T-helper 2 cell (primary cell): ENCODE results near the gene ZNF322.

Experiments
- DNase-seq, 5 experiments: peaks; one replicate each; pipeline versions ENCODE4 v3.0.0 to v3.0.0-alpha.2; 2012 to 2022

Gene ZNF322

GRCh38 chr6:26613201-26613600 lies 46.3 kb downstream of the ZNF322 start:
- DNase-seq = no peak

- DNase-seq = no peak
Observed at GRCh38 chr6:26611599-26611998, 47.9 kb downstream of the ZNF322 start.

- no peak for DNase-seq
Observed at GRCh38 chr6:26609463-26609862, 50.1 kb downstream of the ZNF322 start.

GRCh38 chr6:26607434-26608230 lies 51.9 kb downstream of the ZNF322 start:
- DNase-seq = peak in 3 of 5 experiments; percentile 19 to 78 (median 38)

- no peak for DNase-seq
Observed at GRCh38 chr6:26604797-26605196, 54.7 kb downstream of the ZNF322 start.

GRCh38 chr6:26604026-26604425 lies 55.5 kb downstream of the ZNF322 start:
- no peak for DNase-seq

- no peak for DNase-seq
Observed at GRCh38 chr6:26602262-26602661, 57.3 kb downstream of the ZNF322 start.

GRCh38 chr6:26600759-26601158 lies 58.8 kb downstream of the ZNF322 start:
- DNase-seq = no peak

- no peak for DNase-seq
Observed at GRCh38 chr6:26599591-26599990, 60.0 kb downstream of the ZNF322 start.

- no peak for DNase-seq
Observed at GRCh38 chr6:26599134-26599533, 60.4 kb downstream of the ZNF322 start.

- DNase-seq = no peak
Observed at GRCh38 chr6:26598267-26598666, 61.3 kb downstream of the ZNF322 start.

- no peak for DNase-seq
Observed at GRCh38 chr6:26597821-26598220, 61.7 kb downstream of the ZNF322 start.

GRCh38 chr6:26597389-26597766 lies 62.2 kb downstream of the ZNF322 start:
- DNase-seq = no peak

GRCh38 chr6:26596579-26597388 lies 62.8 kb downstream of the ZNF322 start, which contains the start of gene ABT1:
Gene ABT1 (plus strand): TSS chr6:26596953. CDS start chr6:26596983, 30 bp downstream.
- peak; percentile 89 to 98 (median 95) for DNase-seq

GRCh38 chr6:26595669-26596269 lies 63.8 kb downstream of the ZNF322 start:
- DNase-seq = peak; percentile 67 to 86 (median 82)

GRCh38 chr6:26594730-26595632 lies 64.6 kb downstream of the ZNF322 start:
- peak in 1 of 5 experiments; percentile 47 for DNase-seq

GRCh38 chr6:26594131-26594498 lies 65.4 kb downstream of the ZNF322 start:
- DNase-seq = no peak

- DNase-seq = no peak
Observed at GRCh38 chr6:26593278-26594130, 66.0 kb downstream of the ZNF322 start.

GRCh38 chr6:26592649-26593048 lies 66.9 kb downstream of the ZNF322 start:
- DNase-seq = no peak

- no peak for DNase-seq
Observed at GRCh38 chr6:26588965-26589364, 70.6 kb downstream of the ZNF322 start.
